NCI-H1092 treated with DMSO at 0.1 percent for 48 hours (cell line): ENCODE measurements around the gene POPDC3.
"Not testable (repeated sequence)": the region's sequence is repeated elsewhere in the genome, so short reads cannot be mapped to it uniquely, and the experiment has no call there.

ENCODE experiments used
- DNase-seq: peaks from one replicate; lab custom pipeline; 2025; lab: John Stamatoyannopoulos, UW

Gene POPDC3

DNA sequence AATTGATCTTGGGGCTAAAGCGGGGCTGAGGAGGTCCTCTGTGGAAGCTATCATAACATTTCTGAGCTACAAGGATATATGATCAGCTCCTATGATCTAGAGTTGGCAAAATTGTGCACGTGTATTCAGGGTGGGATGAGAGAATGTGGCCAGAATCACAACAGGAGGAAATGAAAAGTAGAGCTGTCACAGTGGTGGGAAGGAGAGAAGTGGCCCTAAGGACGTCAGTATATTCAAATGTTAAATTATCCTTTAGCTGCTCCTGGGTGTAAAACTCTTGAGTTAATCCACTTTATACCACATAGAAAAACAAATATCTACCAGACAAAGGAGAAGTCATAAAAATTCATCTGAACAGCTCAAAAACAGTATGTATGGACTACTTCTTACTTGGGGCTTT lies 14.8 kb upstream of the POPDC3 start:
- DNase-seq, result no peak

DNA sequence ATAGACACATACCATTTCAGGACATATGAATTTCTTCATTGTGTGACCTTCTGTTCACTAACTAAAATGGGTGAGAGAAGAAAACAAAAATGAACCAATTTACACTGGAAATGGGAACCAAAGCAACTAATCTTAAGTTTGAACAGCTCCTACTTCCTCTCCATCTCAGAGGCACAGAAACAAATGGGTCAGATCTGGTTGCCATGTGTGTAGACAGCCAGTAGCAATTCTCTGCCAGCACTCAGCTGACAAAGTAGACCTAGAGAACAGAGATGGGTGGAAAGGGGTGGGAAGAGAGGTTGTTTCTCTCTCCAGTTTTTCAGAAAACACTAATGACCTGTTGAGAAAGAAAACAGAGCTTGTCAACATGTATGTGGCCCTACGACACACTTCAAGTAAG lies 14.3 kb upstream of the POPDC3 start:
- DNase-seq, result no peak

DNA sequence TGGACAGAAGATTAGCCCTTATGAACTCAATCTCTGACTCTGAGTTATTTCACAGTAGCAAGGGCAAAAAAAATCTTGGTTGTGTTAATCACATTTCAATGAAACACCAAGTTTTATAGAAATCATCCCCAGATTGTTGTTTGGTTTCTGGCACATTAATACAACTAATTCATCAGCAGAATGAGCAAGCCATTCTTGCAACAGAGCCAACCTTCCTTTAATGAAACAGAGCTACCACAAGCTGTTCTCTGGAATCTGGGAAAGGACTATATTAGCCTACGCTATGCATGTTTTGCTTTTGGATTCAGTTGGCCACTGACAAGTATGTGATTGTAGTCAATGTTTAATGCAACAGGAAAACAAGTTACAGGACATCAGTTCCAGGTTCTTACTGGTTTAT lies 13.8 kb upstream of the POPDC3 start:
- no peak for DNase-seq

DNA sequence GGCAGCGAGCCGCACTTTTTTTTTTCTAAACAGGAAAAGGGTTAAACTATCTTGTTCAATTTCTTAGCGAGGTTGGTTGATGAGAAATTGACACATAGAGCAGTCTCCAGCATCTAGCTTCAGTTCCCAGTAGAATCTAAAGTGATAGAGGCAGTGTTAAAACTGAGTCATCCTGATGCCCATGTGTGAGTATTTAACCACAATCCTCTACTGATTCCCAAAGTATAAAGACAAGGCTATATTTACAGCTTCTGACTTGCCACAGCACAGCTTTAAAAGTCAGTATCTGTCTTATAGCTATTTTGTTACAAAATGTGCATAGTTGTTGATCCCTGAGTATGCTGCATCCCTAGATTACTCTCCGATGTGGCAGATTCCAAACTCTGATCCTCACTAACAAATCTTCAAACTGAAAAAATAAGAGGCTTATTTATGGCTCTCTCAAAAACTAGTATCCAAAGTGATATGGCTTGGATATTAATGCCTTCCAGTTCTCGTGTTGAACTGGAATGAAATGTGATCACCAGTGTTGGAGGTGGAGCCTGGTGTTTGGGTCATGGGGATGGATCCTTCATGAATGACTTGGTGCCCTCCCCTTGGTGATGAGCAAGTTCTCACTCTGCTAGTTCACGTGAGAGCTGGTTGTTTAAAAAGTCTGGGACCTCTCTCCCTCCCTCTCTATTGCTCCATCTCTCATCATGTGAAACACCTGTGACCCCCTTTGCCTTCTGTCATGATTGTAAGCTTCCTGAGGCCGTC lies 13.1 kb upstream of the POPDC3 start:
- no peak for DNase-seq

DNA sequence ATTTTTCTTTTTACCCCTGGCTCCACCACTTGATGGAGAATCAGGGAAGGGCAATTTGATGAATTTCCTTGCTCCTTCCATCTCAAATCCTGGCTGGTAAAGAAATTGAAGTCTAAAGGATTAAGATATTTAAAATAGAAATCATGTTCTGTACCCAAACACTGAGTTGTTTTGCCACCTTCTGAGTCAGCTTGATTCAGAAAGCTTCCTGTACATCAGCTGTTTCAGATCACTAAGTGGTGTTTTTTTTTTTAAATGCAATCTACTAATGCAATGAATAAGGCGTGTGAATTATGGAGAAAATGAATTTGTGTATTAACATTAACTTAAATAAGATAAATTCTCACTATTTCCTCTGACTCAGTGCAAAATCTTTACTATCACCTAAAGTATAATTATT lies 11.5 kb upstream of the POPDC3 start:
- DNase-seq, result no peak

DNA sequence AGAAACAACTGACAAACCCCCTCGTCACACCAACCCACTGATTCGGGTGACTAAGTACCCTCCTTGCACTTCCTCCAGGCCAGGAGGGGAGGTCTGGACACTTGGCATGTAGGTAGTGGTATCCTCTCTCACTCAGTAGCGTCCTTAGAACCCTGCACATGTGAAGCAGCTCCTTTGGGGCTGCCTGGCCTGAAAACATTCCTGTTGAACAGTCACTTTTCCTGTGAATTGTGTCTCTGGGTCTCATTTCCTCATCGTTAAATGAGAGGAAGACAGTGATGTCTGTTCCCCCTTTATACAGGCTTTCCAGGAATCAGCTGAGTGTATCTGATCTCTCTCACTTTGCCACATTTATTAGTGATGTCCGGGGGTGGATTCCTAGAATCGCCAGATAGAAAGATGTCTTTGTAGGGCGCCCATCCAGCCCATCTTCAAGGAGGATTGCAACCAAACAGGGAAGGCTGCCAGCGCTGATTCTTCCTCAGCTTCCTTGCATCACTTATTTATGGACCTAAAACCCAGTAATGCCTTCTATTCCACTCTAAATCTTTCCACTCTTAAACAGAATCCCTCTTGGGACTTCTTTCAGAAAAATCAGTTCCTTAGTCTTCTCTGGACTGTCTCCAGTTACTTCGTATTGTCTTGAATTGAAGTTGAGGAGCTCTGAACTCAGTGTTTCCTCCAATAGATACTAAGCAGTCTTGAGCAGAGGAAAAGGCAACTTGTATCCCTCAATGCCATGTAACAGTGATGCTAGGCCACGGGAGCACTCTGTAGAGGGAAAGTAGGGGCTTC lies 9.4 kb upstream of the POPDC3 start:
- no peak for DNase-seq

DNA sequence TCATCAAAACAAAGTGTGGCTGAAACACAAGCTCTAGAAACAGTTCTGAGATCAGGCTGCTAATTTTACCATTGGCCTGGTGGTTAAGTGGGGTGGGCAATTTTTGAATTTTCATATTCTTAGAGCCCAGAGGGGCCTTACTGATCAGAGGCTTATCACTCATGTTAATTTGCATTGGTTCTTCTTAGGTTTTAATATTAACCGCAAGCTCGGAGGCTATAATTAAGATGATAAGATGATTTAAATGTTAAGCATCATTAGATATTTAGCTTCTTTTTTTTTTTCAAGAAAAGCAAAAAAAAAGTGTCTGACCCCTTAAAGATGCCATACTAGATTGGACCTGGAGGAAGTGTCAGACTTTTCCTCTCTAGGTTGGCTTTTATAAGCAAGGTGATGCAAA lies 8.4 kb upstream of the POPDC3 start:
- DNase-seq, result no peak

DNA sequence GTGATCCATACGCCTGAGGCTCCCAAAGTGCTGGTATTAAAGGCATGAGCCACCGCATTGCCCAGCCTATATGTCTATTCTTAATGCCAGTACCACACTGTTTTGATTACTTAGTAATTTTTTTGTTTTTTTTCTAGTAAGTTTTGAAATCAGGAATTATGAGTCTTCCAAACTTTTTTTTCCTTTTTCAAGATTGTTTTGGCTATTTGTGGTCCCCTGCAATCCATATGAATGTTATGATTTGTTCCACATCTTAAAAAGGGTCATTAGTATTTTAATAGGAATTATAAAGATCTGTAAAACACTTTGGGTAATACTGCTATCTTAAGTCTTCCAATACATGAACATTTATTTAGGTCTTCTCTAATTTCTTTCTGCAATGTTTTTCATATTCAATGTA lies 6.8 kb upstream of the POPDC3 start:
- DNase-seq, result no peak

DNA sequence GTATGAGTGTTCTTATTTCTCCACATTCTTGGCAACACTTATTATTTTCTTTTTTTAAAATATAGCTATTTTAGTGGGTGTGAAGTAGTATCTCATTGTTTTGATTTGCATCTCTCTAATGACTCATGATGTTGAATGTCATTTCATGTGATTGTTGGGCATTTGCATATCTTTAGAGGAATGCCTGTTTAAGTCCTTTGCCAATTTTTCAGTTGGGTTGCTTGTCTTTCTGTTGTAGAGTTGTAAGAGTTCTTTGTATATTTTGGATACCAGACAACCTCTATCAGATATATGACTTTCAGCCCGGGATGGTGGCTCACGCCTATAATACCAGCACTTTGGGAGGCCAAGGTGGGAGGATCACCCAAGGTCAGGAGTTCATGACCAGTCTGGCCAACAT lies 5.1 kb upstream of the POPDC3 start:
- DNase-seq, result no peak

DNA sequence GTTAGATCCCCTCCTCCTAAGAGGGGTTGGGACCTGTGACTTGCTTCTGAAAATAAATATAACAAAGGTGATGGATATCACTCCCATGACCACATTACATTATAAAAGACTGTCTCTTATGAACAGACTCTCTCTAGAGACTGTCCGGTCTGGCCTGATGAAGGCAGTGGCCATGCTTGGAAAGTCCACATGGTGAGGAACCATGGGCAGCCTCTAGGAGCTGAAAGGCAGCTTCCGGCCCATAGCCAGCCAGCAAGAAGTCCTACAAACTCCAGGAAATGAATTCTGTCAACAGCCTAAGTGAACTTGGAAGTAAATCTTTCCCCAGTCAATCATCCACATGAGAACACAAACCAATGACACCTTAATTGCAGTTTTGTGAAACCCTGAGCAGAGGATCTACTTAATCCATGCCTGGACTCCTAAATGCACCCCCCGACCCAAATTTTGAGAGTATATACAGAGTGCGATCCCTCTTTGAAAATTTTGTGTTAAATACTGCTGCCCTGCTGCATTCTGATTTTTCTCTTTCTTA lies 2.2 kb upstream of the POPDC3 start:
- DNase-seq, result no peak

DNA sequence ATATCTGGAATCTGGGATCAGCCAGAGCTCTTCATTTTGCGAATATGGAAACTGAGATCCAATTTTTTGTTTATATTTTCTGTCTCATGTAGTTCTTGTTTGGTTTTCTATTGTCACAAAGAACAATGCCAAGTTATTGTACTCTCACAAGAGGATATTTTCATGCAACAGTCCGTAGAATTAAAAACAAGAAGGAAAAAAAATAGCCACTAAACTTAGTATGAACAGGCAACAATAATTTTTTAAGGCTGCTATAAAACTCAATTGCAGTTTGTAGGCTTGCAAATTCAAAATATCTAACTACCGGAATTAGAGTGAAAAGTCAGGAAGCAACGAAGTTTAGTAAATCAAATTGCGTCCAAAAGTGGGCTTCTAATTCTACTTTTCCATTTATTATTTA lies 1.2 kb downstream of the POPDC3 start:
- no peak for DNase-seq

DNA sequence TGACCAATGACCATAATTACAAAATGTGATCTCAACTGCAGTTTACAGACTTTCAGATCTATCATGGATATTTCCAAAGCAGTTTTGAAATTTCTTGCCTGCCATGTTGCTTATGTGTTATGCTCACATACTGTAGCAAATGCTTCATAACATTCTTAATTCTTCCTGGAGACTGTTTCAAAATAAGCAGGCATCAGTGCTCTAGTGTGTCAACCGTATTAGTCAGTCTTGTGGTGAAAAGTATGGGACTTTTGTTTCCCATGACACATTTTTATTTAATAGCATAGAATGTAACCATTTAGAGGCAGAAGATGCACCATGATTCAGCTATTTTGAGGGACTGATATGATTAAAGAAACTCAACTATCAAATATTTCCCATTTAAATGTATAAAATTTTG lies 1.7 kb downstream of the POPDC3 start:
- DNase-seq, result no peak

DNA sequence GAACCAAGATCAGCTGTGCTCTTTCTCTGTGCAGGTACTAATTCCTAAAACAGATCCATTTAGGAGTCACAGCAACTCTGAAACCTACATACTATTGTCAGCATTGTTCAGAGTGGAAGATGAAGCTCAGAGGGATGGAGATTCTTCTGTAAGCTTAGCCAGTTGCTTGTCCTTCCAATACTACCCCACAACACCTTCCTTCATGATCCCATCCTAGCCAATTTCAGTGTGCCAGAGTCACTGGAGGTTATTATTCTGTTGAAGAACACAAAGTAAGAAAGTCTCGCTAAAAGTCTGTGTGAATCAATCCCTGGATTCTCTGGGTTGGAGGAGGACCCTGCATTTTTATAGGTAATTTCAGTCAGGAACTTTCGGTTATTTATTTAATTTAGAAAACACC lies 2.3 kb downstream of the POPDC3 start:
- no peak for DNase-seq

DNA sequence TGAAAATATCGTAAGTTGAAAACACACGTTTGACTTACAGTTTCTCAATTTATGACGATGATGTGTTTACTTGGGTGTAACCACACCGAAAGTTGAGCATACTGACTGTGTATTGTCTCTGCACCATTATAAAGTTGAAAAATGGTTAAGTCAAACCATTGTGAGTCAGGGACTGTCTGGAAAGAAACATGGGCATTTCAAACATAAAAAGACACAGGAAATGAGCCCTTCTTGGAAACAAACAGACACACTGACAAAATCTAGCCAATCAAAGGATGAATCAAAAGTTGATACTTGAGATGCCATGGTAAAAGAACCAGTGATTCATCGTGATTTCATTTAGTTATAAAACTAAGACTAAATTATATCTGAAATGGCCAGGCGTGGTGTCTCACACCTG lies 5.3 kb downstream of the POPDC3 start:
- no peak for DNase-seq

DNA sequence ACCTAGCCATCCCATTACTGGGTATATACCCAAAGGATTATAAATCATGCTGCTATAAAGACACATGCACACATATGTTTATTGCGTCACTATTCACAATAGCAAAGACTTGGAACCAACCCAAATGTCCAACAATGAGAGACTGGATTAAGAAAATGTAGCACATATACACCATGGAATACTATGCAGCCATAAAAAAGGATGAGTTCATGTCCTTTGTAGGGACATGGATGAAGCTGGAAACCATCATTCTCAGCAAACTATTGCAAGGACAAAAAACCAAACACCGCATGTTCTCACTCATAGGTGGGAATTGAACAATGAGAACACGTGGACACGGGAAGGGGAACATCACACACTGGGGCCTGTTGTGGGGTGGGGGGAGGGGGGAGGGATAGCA lies 7.3 kb downstream of the POPDC3 start:
- DNase-seq, result not testable (repeated sequence)

DNA sequence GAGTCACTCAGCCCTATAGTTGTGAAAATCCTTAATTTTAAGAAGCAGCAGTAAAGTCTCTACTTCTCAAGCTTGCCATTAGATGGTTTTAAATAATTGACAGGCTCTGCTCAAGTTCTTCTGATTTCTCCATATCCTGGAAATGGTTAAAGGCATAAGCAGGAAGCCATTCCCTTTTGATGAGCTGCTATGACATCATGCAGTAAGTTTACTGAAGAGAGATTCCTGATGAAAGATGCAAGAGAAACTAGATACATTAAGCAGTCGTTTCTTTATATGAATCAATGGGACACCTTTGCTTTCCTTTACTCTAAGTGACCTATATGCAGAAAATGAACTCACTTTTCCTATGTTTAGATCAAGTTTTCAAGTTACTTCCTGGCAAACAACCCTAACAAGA lies 9.8 kb downstream of the POPDC3 start:
- no peak for DNase-seq

DNA sequence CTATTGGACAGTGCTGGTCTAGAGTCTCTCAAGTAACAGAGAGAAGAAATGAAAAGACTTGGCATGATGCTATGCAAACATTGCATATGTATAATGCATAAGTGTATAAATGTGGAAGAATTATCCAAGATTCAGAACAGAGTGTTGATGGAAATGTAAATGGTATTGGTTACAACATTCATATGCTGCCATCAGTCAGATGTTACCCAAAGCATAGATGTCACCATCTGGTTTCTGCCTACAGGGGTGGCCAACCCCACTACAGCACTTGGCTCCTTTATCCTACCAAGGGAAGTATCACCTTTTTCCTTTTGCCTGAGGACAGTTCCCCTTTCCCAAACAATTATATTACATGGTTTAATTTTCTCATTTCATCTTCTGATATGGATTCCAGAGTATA lies 11.9 kb downstream of the POPDC3 start:
- no peak for DNase-seq

DNA sequence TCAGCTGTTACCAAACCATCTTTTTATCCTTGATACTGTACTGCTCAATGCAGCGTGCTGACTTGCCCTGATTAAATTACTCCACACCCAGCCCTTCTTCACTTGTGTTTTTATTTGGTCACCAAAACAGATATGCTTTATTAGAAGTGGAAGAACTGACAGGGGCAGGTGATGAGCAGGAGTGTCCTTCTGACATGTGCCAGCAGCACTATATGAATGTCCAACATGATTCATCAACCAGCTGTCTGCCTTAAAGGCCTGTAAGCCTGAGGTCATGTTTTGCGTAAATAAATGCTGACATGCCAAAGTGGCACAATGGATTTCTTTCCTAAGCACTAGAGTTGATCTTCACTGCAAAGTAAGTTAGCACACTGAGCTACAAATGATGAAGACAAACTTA lies 15.4 kb downstream of the POPDC3 start:
- no peak for DNase-seq

DNA sequence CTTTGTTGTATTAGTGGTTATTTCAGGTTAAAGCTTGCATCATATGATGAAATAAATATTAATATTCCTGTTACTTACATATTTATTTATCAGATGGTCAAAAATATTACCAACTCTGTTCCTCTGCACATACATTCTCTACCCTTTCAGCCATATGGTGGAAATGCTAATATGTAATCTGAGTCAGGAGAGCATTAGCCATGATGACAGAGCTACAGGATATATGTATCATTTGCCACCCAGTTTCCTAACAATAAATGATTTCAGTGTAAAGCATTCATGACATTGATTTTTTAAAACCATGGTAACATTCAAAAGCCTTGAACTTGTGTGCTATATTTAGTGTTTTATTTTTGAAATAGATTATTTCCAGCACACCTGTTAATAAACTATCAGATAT lies 16.6 kb downstream of the POPDC3 start:
- DNase-seq, result no peak

DNA sequence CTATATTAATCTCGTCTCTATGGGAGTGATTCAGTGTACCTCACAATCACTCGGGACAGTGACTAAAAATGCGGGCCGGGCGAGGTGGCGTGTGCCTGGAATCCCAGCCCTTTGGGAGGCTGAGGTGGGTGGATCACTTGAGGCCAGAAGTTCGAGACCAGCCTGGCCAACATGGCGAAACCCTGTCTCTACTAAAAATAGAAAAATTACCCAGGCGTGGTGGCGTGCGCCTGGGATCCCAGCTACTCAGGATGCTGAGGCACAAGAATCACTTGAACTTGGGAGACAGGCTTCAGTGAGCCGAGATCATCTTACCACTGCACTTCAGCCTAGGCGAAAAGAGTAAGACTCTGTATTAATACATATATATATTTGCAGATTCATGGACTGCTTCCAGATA lies 17.4 kb downstream of the POPDC3 start:
- no peak for DNase-seq

DNA sequence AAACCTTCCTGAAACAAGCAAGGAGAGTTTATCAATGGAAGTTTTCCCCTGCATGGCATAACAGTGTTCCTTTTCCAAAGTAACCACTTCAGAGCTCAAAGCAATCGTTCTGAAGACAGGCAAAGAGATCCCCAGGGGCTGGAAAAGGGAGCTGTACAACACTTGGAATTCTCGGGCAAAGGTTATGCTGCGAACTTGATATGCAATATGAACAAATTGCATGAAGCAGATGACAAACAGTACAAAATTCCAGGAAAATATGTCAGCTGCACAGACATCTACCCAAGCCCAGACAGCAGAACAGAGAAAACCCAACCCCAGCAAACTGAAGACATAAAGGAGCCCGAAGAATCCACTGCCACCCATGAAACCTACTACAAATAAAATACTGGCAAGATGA lies 18.4 kb downstream of the POPDC3 start:
- no peak for DNase-seq

DNA sequence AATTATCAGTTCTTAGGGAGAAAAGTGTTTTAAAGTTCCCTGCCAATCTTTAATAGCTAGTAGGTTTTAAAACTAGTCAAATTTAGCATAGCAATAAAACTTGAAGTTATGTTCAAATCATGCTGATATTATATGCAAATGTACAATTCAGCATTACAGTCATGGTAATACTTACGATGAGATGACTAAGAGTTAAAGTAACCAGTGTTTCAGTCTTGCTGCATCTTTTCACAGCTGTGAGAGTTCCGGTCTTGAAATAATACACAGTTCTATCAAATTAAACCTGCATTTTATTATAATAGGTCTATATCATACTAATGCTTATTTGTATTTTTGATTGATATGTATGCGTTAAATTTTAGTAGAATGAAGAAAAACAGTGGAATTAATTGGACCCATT lies 26.1 kb downstream of the POPDC3 start:
- no peak for DNase-seq

DNA sequence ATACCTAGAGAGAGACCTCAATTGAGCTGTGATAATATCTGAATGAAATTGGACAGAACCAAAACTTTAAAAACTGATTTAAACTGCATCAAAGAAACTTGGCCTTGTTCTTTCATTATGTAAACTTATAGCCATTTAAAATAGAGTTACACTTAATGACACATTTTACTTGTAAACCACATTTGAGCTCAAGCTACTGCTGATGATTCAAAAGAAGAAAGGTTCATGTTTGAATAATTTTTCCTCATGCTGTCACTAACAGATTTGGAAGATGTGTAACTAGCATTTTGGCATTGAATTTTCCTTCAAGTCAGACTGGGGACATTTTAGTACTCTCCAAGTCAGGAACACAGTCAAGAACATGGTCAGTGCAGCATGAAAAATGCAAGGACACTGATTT lies 26.9 kb downstream of the POPDC3 start:
- no peak for DNase-seq

DNA sequence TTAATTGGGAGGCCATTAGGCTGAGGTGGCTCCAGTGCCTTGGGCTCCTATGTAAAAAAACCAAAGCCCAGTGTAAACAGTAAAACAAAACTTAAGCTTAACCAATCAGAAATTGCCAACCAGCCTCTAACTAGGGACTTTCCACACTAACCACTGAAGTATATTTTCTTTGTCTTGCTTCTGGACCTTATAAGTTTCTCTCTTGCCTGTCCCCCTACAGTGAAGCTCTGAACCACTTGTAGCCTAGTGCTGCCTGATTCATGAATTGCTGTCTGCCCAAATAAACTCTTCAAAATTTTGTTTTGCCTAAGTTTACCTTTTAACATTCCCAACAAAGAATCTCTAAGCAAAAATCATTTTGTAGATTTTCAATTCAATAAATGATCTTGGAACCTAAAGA lies 28.2 kb downstream of the POPDC3 start:
- DNase-seq, result no peak
